Lung (tissue), 12 donors: ENCODE measurements around the gene CD44. TPM values are rescaled to one million over a fixed set of nuclear protein-coding genes. Genes with fewer than 3 reads are reported as not detected.

Experiments used
- ATAC-seq: fragments of 200-7000 bp; cut with Tn5 transposase; one replicate; pipeline ENCODE4 v1.9.1; 2020; ENCODE audit warnings: moderate number of reproducible peaks; ENCODE audit not compliant: insufficient read depth, low FRiP score
- DNase-seq, 3 donors: peaks; one replicate each; pipeline ENCODE4 v3.0.0-alpha.2; 2013 to 2017
- H3K27ac ChIP-seq, 2 donors: one replicate each; pipeline ENCODE4 v1.5.1; 2013; ENCODE audit warnings: mild to moderate bottlenecking in 2 of 2, moderate library complexity in 2 of 2, control low read depth in 1 of 2, inconsistent platforms in 1 of 2, low read depth in 1 of 2, low read length in 1 of 2
- H3K27me3 ChIP-seq, 3 donors: one replicate each; pipeline ENCODE4 v1.5.1; 2013; ENCODE audit warnings: low read length in 2 of 3; ENCODE audit not compliant: control insufficient read depth in 3 of 3, insufficient read depth in 3 of 3
- H3K36me3 ChIP-seq, 4 donors: one replicate each; pipeline ENCODE4 v1.5.1; 2013; ENCODE audit warnings: low read length in 4 of 4, mild to moderate bottlenecking in 1 of 4, moderate library complexity in 1 of 4; ENCODE audit not compliant: control insufficient read depth in 4 of 4, insufficient read depth in 4 of 4
- H3K4me1 ChIP-seq, 5 donors: one replicate each; pipeline ENCODE4 v1.5.1; 2013; ENCODE audit warnings: low read length in 5 of 5, mild to moderate bottlenecking in 2 of 5, moderate library complexity in 1 of 5; ENCODE audit not compliant: control insufficient read depth in 5 of 5, insufficient read depth in 5 of 5
- H3K4me3 ChIP-seq: one replicate; pipeline ENCODE4 v1.5.1; 2013; ENCODE audit warnings: mild to moderate bottlenecking, control low read depth, moderate library complexity
- H3K9ac ChIP-seq, 2 donors: one replicate each; pipeline ENCODE4 v1.5.1; 2013; ENCODE audit warnings: low read length in 2 of 2, control low read depth in 1 of 2; ENCODE audit not compliant: insufficient read depth in 1 of 2
- H3K9me3 ChIP-seq, 4 donors: one replicate each; pipeline ENCODE4 v1.5.1; 2013; ENCODE audit warnings: low read length in 3 of 4, mild to moderate bottlenecking in 1 of 4, moderate library complexity in 1 of 4; ENCODE audit not compliant: control insufficient read depth in 4 of 4, insufficient read depth in 3 of 4
- WGBS, 2 donors: extraction: QIAGEN DNeasy Blood & Tissue Kit; methylation state at CpG; one replicate each; pipeline ENCODE4 v1.1.7; 2013; 5-methylcytosine and 5-hydroxymethylcytosine counted together
- polyA plus RNA-seq, 2 donors: library from polyadenylated mRNA; stranded (reverse); fragments of 200-250 nt; gene quantifications; one replicate each; pipeline ENCODE4 v1.2.1, GENCODE V29; 2013
- total RNA-seq, 2 donors: library from RNA; depleted of rRNA in 1 of 2; stranded (reverse); fragments of >200 nt in 1 of 2; gene quantifications; one replicate each; pipeline ENCODE4 v1.2.1, GENCODE V29; 2014 to 2021
- TF ChIP-seq, protein P1 (sequence below): IDR thresholded peaks from 2 replicates; pipeline ENCODE4 v1.5.1; 2012; ENCODE audit warnings: mild to moderate bottlenecking; ENCODE audit errors: control extremely low read depth, extremely low read depth
- donor health status: control.
- donor health status: control.
- donor health status: Bipolar disorder and iron deficiency.
- donor health status: healthy.
- donor health status: DM: yes; HTN: yes; CAD: no.

Gene CD44
- total and polyA plus RNA-seq, 4 donors, result 115 to 636 (median 544) TPM

DNA sequence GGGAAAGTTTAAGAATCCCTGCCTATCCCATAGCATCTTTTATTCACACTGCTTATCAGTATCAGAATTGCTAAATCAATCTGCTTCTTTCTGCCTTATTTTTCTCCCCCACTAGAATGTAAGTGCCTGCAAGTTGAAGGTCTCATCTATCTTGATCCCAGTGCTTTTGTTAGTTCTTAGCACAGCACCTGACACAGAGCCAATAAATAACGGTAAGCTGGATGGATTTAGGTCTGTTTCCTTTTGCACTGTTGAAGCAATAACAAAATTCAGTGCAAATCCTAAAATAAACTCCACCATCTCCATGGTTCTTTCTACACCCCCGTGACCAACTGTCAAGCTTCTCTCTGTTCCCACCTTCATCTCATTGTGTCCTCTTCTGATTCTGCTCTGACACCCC, 36.7 kb upstream of the CD44 start:
- ATAC-seq, result no peak
- 55 to 65% methylated on average over 2 of the region's 2 CpGs for WGBS, 2 donors
- Histone ChIP-seq H3K36me3 (no peaks in the 10 kb centered on the region), H3K9ac (no peak overlapping the region), H3K9me3 (no peaks in the 10 kb centered on the region), H3K27me3 (no peaks in the 10 kb centered on the region), H3K4me1 (peaks cover 0 to 7% (median 0%) of the 10 kb centered on the region in 5 donors), H3K4me3 (no peak overlapping the region), H3K27ac (no peak overlapping the region)
- TF ChIP-seq, protein P1, sequence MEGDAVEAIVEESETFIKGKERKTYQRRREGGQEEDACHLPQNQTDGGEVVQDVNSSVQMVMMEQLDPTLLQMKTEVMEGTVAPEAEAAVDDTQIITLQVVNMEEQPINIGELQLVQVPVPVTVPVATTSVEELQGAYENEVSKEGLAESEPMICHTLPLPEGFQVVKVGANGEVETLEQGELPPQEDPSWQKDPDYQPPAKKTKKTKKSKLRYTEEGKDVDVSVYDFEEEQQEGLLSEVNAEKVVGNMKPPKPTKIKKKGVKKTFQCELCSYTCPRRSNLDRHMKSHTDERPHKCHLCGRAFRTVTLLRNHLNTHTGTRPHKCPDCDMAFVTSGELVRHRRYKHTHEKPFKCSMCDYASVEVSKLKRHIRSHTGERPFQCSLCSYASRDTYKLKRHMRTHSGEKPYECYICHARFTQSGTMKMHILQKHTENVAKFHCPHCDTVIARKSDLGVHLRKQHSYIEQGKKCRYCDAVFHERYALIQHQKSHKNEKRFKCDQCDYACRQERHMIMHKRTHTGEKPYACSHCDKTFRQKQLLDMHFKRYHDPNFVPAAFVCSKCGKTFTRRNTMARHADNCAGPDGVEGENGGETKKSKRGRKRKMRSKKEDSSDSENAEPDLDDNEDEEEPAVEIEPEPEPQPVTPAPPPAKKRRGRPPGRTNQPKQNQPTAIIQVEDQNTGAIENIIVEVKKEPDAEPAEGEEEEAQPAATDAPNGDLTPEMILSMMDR, result no peak
- DNase-seq, result no peak

DNA sequence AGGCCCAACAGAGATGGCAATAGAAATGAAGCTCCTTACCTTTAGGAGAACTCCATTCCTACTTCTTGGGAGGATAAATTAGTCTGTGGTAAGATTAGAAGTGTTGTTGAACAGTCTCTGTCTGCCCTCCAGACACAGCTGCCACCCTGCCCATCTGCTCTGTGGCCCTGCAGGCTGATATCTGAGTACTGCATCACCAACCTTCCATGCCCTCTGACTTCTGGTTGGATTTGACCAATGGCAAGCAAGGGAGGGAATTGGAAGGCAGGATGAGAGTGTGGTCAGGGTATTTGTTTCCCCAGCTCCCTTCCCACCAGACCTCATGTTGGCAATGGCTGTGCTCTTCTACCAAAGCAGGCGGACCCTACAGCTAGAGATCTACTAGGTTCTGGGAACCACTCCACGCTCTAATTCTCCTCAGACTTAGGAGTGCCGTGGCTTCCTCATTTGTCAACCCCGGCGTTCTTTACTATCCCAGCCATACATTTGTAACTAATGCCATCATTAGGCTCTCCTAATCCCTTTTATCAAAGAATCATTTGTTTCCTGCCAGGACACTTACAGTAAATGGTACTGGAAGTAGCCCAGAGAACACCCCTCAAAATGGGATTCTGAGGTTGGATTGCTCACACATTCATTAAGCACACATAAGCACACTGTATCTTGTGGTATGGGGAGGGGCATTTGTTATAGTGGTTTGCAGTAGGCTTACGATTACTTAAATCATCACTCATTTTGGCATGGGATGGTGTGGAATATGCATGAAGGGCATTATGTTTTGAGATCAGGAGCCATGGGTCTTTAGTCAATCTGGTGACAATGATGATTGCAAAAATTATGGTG, 35.4 kb upstream of the CD44 start:
- 86 to 92% methylated on average over 6 of the region's 6 CpGs for WGBS, 2 donors
- no peaks in the 10 kb centered on the region for H3K36me3 ChIP-seq
- H3K9ac ChIP-seq, result no peak overlapping the region
- peaks cover 0 to 7% (median 0%) of the 10 kb centered on the region in 5 donors for H3K4me1 ChIP-seq
- no peak overlapping the region for H3K27ac ChIP-seq
- no peaks in the 10 kb centered on the region for H3K27me3 ChIP-seq
- no peak for DNase-seq
- ATAC-seq, result no peak
- no peak overlapping the region for H3K4me3 ChIP-seq
- no peaks in the 10 kb centered on the region for H3K9me3 ChIP-seq
- TF ChIP-seq, protein P1, result no peak

DNA sequence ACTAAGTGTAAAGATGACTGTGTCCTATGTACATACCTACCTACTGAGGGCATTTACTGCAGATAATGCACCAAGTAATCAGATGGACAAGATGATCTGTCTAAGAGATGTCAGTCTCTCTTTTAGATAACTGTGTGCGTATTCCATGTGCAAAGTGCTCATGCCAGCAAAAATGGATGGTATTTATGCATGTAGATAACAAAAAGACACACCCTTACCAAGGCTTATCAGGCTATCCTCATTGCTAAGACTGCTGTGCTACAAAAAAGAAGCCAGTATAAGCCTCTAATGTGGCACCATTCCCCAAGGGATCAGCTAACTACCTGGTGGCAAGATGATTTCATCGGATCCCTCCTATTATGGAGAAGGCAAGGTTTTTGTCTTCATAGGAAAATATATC, 34.3 kb upstream of the CD44 start:
- no peak for DNase-seq
- Histone ChIP-seq H3K4me3 (no peak overlapping the region), H3K36me3 (no peaks in the 10 kb centered on the region), H3K9me3 (no peaks in the 10 kb centered on the region), H3K27me3 (no peaks in the 10 kb centered on the region), H3K27ac (no peak overlapping the region), H3K4me1 (peaks cover 0 to 5% (median 0%) of the 10 kb centered on the region in 5 donors), H3K9ac (no peak overlapping the region)
- WGBS, 2 donors, result 91 to 95% methylated on average over 2 of the region's 2 CpGs
- no peak for ATAC-seq
- TF ChIP-seq, protein P1, result no peak
